NCI-H510A treated with DMSO at 0.1 percent for 48 hours (cell line): ENCODE data around the gene VAMP3.

Experiments used
- DNase-seq: peaks from one replicate; lab custom pipeline; 2025; lab: John Stamatoyannopoulos, UW

VAMP3 gene, protein sequence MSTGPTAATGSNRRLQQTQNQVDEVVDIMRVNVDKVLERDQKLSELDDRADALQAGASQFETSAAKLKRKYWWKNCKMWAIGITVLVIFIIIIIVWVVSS

DNA sequence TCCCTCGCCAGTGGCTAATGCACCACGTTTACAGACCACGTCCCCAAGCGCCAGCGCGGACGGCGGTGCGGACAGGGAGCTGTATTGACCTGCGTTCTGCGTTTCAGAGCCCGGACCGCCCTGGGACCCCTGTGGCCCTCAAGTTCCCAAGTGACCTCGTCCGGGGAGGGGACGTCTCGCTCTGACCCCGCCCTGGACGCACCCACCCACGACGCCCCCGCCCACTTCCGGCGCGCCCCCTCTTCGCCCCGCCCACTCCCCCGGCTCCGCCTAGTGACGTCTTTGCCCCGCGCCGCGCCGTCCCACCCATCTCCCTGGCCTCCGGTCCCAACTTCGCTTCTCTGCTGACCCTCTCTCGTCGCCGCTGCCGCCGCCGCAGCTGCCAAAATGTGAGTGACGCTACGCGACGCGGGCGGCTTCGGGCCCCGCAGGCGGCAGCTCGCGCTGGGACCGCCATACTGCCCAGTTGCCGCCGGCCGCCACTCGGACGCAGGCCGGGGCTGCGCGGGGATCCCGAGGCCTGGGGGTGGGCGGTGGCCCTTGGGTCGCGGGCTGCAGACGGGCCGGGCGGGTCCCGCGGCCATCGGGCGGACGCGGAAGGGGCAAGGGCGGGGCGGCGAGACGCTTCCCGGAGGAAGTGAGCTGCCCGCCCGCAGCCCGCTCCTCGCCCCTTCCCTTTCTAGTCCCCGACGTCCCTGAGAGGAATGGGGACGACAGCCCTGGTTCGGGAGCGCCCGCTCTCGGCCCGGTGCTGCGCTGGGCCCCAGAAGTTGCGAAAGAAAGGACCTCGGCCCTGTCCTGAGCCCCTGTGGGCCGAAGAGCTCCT lies at the start of gene VAMP3:
TSS of gene VAMP3 (plus strand) at position 300 of the 826 bp plus-strand sequence. CDS start at position 388, 88 bp downstream.
- peak; percentile 95 for DNase-seq

DNA sequence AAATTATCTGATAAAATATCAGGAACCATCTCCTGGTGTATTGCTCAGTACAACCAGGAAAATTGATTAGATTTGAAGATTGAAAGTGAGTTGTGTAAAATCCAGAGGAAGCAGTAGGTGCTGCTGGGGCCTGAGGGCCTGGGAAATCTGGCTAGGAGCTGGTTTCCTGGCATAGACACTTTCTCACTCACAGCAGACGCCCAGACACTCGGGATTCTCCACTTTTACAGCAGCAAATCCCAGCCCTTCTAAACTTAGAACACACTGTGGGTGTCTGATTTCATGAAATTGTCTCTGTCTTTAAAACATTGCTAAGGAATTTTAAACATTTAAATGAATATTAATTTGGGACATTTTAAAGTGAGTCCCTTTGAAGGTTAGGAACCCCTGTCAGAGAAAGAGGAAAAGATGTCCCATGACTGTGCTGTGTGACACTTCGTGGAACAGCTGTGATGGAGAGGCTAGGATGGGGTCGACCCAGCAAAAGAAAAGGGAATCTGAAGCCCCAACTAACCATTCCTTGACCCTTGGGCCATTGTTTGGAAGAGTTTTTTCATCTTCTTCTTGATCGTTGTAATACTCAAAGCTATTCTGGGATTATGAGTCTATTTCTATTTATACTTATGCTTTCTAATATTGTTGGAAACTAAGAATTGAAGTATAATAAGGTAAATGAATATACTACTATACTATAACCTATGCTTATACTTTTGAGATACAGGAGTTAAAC lies 49.0 kb upstream of the VAMP3 start:
- no peak for DNase-seq

DNA sequence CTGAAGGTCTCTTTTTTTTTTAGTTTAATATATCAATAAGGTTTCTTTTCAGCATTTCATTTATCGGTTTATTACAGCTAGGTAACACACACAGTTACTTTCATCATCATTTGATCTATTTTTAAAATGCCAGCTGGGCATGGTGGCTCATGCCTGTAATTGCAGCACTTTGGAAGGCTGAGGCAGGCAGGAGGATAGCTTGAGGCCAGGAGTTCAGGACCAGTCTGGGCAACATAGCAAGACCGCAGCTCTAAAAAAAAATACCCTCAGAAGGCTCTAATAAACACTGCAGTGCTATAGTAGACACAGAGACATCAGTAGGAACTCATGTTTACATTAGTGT lies 48.5 kb upstream of the VAMP3 start:
- no peak for DNase-seq

DNA sequence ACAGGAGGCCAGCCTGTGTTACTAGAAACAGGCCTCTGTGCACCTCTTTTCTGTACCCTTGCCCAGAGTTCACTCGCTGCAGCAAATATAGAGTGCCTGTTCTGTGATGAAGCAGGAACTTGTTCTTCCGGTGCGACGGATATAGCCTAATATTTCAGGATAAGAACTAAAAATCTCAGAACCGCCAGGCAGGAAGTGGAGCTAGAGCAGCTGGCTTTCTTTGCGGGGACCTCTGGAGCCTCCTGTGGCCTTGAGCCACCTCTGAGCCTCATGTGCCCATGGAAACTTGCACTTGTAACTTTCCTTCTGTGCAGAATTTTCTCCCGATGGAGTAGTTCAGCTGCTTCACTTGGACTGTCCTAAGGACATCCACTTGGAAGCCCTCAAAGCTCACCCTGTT lies 44.5 kb upstream of the VAMP3 start:
- no peak for DNase-seq

DNA sequence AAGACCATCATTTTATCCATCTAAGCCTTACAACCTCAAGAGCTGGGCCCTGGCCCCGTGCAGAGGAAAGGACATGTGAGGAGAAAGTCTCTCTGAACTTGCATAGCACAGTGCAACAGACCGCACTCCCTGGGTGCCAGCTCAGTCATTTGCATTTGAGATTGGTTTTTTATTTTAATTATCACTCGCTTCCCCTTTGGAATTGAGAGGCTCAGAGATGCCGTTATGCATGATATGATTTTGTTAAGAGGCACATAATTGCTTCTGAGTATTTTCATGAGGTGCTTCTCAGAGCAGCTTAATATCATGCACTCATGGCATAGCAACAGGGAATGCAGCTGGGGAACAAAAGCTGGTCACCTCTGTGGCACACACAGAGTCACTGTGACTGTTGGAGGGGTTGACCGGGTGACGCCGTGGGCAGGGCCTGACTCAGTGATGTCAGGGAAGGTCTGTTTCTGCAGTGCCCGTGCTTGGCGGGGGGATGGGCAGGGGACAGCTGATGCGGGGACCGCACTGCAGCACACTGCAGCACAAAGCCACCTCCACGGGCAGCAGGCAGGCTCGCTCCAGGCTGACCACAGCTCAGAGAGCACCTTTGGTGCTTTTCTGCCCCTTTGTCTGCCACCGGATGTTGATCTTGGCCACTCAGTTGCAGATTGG lies 43.2 kb upstream of the VAMP3 start:
- DNase-seq: no peak

DNA sequence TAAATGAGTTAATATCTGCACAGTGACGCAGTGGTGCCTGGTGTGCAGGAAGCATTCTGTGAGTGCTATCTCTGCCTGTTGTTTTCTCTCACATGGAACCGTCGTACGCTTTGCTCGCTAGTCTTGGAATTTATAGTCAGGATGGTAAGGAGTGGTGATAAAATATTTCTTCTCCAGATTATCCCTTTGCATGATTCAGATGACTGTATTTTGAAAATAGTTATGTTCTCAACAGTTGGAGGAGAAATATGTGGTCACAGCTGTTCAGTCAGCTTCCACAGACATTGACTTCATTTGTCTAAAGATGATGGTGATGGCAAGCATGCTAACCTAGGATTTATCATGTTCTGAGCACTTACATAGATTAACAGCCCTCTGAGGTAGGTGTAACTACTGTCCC lies 41.3 kb upstream of the VAMP3 start:
- DNase-seq: no peak

DNA sequence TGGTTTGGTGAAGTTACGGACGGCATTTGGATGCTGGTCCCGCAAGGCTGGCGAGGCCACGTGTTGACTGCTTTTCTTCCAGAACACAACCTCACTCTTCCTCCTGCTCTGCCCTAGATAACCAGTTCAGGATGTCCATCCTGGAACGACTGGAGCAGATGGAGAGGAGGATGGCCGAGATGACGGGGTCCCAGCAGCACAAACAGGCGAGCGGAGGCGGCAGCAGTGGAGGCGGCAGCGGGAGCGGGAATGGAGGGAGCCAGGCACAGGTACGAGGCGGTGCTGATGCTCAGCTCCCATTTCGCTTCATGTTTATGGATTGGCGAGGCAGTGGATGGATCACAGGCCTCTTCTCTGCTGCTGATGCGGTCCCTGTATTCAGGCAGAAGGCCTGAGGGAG lies 38.8 kb upstream of the VAMP3 start:
- DNase-seq: no peak

DNA sequence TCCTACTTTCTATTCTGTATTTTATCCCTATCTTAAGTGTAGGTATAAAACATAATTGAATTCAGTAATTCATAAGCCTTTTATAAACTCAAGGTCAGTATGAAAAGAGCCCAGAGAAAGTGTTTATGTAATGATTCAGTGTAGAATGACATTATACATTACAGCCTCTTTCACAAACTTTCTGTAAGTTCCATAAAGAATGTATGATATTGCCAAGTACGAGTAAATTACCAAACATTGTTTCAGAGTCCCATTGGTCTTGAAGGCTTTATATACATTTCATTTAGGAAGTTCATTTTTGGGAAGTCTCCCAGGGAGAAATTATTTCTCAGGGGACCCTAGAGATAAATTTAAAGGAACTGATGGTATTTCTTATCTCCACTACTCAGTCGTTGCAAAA lies 37.8 kb upstream of the VAMP3 start:
- no peak for DNase-seq

DNA sequence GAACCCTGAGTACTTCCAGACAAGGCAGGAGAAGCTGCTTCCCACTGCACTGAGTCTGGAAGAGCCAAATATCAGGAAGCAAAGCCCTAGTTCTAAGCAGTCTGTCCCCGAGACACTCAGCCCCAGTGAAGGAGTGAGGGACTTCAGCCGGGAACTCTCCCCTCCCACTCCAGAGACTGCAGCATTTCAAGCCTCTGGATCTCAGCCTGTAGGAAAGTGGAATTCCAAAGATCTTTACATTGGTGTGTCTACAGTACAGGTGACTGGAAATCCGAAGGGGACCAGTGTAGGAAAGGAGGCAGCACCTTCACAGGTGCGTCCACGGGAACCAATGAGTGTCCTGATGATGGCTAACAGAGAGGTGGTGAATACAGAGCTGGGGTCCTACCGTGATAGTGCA lies 33.1 kb upstream of the VAMP3 start:
- DNase-seq: no peak

DNA sequence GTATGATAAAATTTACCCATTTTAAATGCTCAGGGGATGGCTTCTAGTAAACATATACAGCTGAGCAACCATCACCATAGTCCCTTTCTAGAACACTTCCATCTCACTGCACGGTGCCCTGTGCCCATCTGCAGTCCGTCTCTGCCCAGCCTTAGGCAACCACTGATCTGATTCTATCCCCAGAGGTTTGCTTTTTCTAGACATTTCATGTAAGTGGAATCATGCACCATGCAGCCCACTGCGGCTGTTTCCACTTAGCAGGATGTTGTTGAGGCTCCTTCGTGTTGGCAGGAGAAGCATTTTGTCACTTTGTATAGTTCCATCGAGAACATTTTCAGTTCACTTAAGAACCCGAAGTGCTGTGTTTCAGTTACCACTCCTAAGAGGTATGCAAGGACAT lies 27.8 kb upstream of the VAMP3 start:
- DNase-seq: no peak

DNA sequence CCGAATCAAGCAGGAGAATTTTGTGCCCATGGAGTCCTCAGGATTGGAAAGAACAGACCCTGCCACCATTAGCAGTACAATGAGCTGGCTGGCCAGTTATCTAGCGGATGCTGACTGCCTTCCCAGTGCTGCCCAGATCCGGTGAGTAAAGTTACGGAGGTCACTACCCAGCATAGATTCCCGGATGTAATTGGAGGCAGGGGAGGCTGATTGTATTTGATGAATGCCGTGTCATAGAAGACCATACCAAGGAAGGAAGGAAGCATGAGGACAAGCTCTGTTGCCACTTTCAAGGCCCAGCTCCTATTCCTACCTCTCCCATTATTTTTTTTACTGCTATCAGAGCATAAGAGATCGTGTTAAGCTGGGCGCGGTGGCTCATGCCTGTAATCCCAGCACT lies 26.2 kb upstream of the VAMP3 start:
- no peak for DNase-seq

DNA sequence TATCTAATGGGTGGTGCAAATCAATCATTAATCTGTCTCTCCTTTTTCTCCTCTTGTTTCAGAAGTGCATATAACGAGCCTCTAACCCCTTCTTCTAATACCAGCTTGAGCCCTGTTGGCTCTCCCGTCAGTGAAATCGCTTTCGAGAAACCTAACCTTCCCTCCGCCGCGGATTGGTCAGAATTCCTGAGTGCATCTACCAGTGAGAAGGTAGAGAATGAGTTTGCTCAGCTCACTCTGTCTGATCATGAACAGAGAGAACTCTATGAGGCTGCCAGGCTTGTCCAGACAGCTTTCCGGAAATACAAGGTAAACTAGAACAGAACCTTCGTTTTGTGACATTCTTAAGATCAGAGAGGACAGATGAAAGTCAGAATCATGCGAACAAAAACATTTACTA lies 25.3 kb upstream of the VAMP3 start:
- DNase-seq: no peak

DNA sequence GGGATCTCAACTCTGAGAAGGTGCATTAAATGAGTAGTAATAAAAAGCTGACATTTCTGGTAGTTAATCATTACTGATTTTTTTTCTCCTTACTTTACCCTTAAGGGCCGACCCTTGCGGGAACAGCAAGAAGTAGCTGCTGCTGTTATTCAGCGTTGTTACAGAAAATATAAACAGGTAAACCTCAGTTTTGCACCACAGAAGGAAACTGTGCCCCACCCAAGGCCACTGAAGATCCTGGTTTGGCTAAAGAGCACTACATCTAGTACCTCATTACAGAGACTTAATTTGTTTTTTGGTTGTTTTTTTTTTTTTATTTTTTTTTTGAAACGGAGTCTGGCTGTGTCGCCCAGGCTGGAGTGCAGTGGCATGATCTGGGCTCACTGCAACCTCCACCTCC lies 23.5 kb upstream of the VAMP3 start:
- no peak for DNase-seq

DNA sequence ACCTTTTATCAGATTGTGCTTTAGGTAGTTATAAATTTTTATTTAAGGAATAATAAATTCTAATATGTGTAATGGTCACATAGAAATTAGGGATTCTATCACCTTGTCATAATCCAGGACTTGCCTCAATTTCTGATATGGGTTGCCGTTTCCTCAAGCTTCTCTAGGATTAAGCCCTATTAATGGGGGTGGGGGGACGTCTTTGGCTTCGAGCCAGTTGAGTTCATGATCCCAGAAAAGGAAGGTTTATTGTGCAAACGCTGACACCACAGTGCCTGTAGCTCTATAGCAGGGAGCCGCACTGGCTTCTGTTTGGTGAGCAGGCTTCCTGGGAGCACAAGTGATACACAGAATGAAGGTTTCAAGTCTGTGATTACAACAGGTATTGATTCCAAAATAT lies 22.0 kb upstream of the VAMP3 start:
- DNase-seq: no peak

DNA sequence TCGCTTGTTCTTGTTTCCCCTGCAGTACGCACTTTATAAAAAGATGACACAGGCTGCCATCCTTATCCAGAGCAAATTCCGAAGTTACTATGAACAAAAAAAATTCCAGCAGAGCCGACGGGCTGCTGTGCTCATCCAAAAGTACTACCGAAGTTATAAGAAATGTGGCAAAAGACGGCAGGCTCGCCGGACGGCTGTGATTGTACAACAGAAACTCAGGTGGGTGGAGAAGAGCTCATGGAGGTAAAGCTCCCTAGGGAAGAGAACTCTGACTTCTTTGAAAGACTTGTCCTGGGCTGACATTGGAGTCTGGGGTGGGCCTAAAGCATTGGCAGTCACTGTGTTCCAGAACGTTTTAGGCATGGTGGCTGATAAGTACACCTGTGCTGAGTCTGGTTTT lies 19.9 kb upstream of the VAMP3 start:
- DNase-seq: no peak

DNA sequence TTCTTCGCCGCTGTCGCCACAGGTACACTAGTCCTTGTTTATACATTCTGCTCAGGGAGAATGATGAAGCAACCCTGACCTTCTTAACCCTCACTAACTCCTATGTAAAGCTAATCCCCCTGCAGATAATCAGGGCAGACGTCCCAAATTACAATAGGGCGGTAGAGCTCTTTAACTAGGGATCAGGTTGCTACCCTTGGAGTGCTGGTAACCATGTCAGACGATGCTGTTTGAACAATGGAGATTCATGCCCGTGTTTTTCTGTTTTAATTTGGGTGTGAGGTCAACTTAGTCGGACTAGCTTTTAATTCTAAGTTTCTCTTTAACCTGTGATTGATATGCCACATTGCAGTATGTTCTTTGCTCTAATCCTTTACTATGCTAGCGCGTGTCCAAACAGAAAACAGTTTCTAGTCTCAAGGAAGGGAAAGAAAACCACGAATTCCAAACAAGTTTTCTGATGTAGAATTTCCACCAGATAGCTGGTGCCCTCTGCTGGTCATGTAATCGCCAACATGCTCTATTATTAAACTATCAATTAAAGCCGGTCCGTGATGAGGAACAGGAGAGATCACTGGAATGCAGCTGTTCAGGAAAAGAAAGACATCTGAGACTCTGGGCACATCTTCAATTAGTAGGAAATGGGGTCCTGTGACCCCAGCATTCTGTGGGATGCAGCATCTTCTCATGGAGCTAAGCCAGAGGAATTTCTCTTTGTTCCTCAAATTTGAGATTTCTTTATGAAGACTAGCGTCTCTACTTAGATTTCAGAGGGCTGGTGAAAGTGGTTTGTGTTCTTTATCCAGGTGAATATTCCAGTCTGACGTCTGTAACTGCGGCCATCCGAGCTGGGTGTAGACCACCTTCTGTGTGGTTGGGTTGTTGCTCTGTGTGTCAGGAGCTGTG lies 18.3 kb upstream of the VAMP3 start:
- DNase-seq: peak; percentile 99

DNA sequence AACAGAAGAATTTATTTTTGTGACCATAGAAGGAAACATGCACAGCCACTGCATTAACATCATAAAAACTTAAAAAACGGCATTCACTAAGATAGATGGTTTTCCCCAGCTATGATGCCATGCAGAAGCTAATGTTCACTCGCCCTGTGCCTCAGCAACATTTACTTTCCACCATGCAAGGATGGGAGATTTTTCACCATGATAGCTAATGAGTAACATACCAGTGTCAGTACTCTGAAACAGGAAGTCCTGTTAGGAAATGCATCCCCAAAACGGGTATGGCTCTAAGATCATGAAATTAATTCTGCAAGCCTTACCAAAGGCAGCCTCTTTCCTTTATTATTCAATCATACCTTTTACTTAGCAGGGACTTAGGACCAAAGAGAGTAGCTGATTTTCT lies 17.5 kb upstream of the VAMP3 start:
- DNase-seq: no peak

DNA sequence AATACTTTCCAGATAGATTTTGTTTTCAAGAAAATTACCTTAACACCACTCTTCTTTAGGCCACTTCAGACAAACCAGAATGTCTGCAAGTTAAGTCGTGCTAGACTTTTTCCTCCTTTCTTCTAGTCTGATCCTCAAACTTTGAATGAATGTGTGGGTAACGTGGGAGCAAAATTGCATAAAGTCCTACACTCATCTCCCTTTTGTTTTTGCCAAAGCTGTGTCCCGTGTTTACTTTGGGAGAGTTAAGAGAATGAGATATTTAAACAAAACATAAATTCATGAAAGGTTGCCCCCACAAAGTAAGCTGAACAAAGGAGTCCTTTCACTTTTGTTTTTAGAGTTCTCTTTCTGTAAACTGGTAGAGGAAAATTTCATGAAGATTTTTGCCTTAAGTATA lies 16.9 kb upstream of the VAMP3 start:
- DNase-seq: no peak

DNA sequence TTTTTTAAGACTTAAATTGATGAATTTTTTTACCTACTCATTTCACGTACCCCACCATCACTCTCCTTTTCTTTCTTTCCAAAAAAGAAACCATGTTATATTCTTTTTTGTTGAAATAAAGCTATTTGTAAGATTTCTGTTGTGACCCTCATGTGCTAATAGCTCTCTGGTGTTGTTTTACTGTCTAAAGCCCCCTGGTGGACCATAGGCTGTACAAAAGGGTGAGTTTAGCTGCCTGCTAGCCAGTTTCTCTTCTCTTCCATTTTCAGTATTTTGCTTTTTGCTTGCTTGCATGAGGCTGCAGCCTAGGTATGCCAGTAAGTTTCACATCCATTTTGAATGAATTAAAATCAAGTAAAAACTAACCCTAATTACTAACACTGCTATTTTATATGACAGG lies 15.6 kb upstream of the VAMP3 start:
- DNase-seq: no peak

DNA sequence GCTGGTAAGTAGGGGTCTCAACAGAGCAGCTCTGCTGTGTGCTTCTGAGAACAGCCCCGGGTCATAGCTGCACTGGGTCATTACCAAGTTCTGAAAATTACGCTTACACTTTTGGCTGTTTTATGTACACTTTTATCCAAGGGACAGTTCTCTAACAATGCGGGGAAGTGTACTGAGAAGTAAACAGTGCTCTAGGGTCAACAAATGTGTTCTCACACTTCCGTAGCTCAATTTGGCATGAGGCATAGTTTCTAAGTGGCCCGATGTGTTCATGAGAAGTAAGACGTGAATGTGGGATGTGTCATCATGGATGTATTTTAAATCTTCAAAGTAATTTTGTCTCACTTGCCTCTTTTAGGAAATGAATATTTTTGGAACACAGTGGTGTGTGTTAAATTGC lies 10.9 kb upstream of the VAMP3 start:
- DNase-seq: no peak

DNA sequence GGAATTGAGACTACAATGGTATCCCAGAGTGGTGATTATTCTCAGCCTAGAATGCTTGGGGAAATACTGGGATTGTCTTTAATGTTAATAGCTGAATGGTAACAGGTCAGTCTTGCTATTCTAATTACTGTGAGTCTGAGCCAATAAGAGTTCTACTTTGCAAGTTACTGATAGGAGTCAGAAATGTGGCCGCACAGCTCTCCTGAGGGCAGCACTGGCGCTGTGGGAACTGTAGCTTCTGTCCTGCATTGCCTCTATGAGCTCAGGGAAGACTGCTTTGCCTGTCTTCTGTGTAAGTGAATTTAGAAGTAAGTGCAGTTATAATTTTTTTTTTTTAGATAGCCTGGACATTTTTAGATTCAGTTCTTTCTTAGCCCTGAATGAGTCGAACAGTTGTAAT lies 10.0 kb upstream of the VAMP3 start:
- DNase-seq: no peak

DNA sequence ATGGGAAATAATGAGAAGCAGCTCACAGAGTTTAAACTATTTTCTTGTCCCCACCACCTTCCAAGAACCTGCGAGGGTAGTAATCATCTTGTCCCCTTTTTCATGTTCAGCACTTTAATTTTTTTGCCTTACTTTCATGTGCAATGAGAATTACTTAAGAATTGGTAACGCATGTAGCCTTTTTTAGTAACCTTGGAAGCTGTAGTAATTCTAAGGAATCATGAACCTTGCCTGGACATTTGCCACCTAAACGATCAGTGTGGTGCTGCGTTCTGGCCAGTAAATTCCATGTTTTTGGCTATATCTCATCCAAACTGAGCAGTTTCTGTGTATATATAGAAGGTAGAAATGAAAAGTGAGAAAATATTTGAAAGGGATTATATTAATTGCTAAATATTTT lies 3.9 kb upstream of the VAMP3 start:
- DNase-seq: no peak
